Measurements from ENCODE around the gene POLR3E. TPM values are rescaled to one million over a fixed set of nuclear protein-coding genes. Genes with fewer than 3 reads are reported as not detected.

Gene POLR3E
- total RNA-seq, 1 donor from 2014 or later: 32.5 TPM

DNA sequence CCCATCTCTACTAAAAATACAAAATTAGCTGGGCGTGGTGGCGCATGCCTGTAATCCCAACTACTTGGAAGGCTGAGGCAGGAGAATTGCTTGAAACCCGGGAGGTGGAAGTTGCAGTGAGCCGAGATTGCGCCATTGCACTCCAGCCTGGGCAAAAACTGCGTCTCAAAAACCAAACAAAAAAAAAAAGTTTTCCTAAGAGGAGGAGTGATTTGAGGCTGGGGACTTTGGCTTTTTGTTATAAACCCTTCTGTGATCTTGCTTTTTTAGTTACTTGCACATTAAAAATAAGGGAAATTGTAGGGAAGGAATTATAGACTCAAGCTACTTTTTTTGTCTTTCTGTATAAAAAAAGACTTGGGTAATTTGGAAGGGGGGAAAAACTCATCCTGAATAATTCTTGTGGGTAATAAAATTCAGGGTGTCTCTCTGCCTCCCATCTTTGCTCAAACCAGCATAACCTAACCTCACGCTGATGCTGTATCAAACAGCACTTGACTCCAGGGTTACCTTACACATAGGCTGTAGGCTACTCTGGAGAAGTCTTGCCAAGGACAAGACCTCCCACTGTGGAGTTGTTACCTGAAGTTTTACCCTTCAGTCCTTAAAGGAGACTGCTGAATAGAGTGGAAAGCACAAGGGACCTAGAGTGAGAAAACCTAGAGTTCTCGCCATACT is 78.9 kb downstream of the POLR3E start:
- H3K4me1 ChIP-seq (ENCODE audit: insufficient read depth, low read length): peaks cover 9% of the 10 kb centered on the region
- Mint-ChIP-seq H3K27ac (ENCODE audit: unreplicated experiment) (no peak overlapping the region), H3K9me3 (ENCODE audit: unreplicated experiment) (no peaks in the 10 kb centered on the region), H3K36me3 (ENCODE audit: low read depth, unreplicated experiment) (peaks cover 4% of the 10 kb centered on the region), H3K27me3 (ENCODE audit: low read depth, unreplicated experiment) (no peaks in the 10 kb centered on the region), H3K4me3 (ENCODE audit: unreplicated experiment) (peak overlapping the region; percentile 92), H3K4me1 (ENCODE audit: low read depth, unreplicated experiment) (peaks cover 5% of the 10 kb centered on the region)
- no peak for FAIRE-seq
- H3K36me3 ChIP-seq (ENCODE audit: insufficient read depth, low read length): peaks cover 7% of the 10 kb centered on the region
- TF ChIP-seq, protein P1, sequence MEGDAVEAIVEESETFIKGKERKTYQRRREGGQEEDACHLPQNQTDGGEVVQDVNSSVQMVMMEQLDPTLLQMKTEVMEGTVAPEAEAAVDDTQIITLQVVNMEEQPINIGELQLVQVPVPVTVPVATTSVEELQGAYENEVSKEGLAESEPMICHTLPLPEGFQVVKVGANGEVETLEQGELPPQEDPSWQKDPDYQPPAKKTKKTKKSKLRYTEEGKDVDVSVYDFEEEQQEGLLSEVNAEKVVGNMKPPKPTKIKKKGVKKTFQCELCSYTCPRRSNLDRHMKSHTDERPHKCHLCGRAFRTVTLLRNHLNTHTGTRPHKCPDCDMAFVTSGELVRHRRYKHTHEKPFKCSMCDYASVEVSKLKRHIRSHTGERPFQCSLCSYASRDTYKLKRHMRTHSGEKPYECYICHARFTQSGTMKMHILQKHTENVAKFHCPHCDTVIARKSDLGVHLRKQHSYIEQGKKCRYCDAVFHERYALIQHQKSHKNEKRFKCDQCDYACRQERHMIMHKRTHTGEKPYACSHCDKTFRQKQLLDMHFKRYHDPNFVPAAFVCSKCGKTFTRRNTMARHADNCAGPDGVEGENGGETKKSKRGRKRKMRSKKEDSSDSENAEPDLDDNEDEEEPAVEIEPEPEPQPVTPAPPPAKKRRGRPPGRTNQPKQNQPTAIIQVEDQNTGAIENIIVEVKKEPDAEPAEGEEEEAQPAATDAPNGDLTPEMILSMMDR (IDR thresholded peaks at IDR 0.05; ENCODE audit: insufficient read depth, low read depth, low read length): no peak
- TF ChIP-seq EZH2 (IDR thresholded peaks at IDR 0.05; ENCODE audit: insufficient read depth, low read length): no peak
- no peak overlapping the region for H3K4me3 ChIP-seq (ENCODE audit: insufficient read depth, low read depth, low read length)
- no peak overlapping the region for H2AFZ ChIP-seq (ENCODE audit: low read depth, low read length)
- peaks cover 33% of the 10 kb centered on the region for H3K79me2 ChIP-seq (ENCODE audit: insufficient read depth, low read length)
- no peaks in the 10 kb centered on the region for H3K9me3 ChIP-seq (ENCODE audit: insufficient read depth, low read depth, low read length)
- no peaks in the 10 kb centered on the region for H3K27me3 ChIP-seq (ENCODE audit: insufficient read depth, low read length)
- H4K20me1 ChIP-seq (ENCODE audit: insufficient read depth, low read length): peaks cover 27% of the 10 kb centered on the region
- H3K9ac ChIP-seq (ENCODE audit: low read length): no peak overlapping the region
- H3K4me2 ChIP-seq (ENCODE audit: low read length): no peak overlapping the region
- no peak overlapping the region for H3K27ac ChIP-seq (ENCODE audit: low read depth, low read length)
- DNase-seq (ENCODE audit: low read depth): no peak

DNA sequence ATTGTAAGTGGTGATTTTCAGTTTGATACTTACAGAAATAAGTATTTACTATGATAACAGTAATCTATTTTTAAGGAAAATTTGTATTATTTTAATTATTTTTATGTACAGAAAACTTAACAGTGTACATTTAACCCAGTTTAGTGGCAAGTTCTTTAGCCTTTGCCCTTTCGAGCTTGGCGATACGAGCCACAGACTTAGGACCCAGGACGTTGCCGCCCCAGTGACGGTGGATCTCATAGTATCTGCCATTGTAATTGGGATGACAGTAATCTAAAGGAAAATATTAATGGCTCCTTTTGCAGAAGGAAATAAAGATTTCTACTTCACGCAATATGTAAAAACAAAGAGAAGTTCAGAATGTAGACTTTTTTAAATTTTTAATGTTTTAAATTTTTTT is 82.4 kb downstream of the POLR3E start:
- H3K9ac ChIP-seq (ENCODE audit: low read length): no peak overlapping the region
- no peak for DNase-seq (ENCODE audit: low read depth)
- no peaks in the 10 kb centered on the region for H3K9me3 ChIP-seq (ENCODE audit: insufficient read depth, low read depth, low read length)
- peaks cover 5% of the 10 kb centered on the region for H3K4me1 ChIP-seq (ENCODE audit: insufficient read depth, low read length)
- no peak overlapping the region for H3K4me3 ChIP-seq (ENCODE audit: insufficient read depth, low read depth, low read length)
- Mint-ChIP-seq H3K27me3 (ENCODE audit: low read depth, unreplicated experiment) (no peaks in the 10 kb centered on the region), H3K27ac (ENCODE audit: unreplicated experiment) (no peak overlapping the region), H3K4me1 (ENCODE audit: low read depth, unreplicated experiment) (no peaks in the 10 kb centered on the region), H3K36me3 (ENCODE audit: low read depth, unreplicated experiment) (no peaks in the 10 kb centered on the region), H3K4me3 (ENCODE audit: unreplicated experiment) (no peak overlapping the region), H3K9me3 (ENCODE audit: unreplicated experiment) (no peaks in the 10 kb centered on the region)
- no peaks in the 10 kb centered on the region for H3K27me3 ChIP-seq (ENCODE audit: insufficient read depth, low read length)
- H2AFZ ChIP-seq (ENCODE audit: low read depth, low read length): no peak overlapping the region
- H4K20me1 ChIP-seq (ENCODE audit: insufficient read depth, low read length): no peaks in the 10 kb centered on the region
- H3K36me3 ChIP-seq (ENCODE audit: insufficient read depth, low read length): no peaks in the 10 kb centered on the region
- no peak overlapping the region for H3K27ac ChIP-seq (ENCODE audit: low read depth, low read length)
- TF ChIP-seq, protein P1 (IDR thresholded peaks at IDR 0.05; ENCODE audit: insufficient read depth, low read depth, low read length): no peak
- TF ChIP-seq EZH2 (IDR thresholded peaks at IDR 0.05; ENCODE audit: insufficient read depth, low read length): no peak
- H3K79me2 ChIP-seq (ENCODE audit: insufficient read depth, low read length): no peaks in the 10 kb centered on the region
- no peak overlapping the region for H3K4me2 ChIP-seq (ENCODE audit: low read length)
- no peak for FAIRE-seq

DNA sequence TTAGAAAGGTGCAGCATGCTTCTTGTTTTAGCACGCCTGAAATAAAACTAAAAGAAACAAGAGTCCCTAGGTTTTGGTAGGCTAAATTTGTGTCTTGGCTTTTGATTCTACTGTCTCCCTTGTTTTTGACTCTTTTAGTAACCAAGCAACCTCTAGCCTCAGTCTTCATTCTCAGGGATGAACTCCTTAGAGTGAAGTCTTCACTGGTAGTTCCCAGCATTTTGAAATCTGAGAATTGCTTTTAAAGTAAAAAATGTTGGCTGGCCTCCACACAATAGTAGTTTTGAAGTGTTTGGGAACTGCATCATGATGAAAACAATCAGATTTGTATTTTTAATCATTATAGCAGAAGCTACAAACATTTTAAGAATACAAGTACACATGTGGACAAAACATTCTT is 83.3 kb downstream of the POLR3E start:
- TF ChIP-seq, protein P1 (IDR thresholded peaks at IDR 0.05; ENCODE audit: insufficient read depth, low read depth, low read length): no peak
- TF ChIP-seq EZH2 (IDR thresholded peaks at IDR 0.05; ENCODE audit: insufficient read depth, low read length): no peak
- Histone ChIP-seq H3K9ac (ENCODE audit: low read length) (no peak overlapping the region), H3K4me2 (ENCODE audit: low read length) (no peak overlapping the region), H3K27ac (ENCODE audit: low read depth, low read length) (no peak overlapping the region), H2AFZ (ENCODE audit: low read depth, low read length) (no peak overlapping the region), H3K4me1 (ENCODE audit: insufficient read depth, low read length) (no peaks in the 10 kb centered on the region), H3K36me3 (ENCODE audit: insufficient read depth, low read length) (no peaks in the 10 kb centered on the region), H3K9me3 (ENCODE audit: insufficient read depth, low read depth, low read length) (no peaks in the 10 kb centered on the region), H3K79me2 (ENCODE audit: insufficient read depth, low read length) (no peaks in the 10 kb centered on the region), H4K20me1 (ENCODE audit: insufficient read depth, low read length) (no peaks in the 10 kb centered on the region), H3K4me3 (ENCODE audit: insufficient read depth, low read depth, low read length) (no peak overlapping the region), H3K27me3 (ENCODE audit: insufficient read depth, low read length) (no peaks in the 10 kb centered on the region)
- FAIRE-seq: no peak
- Mint-ChIP-seq H3K4me3 (ENCODE audit: unreplicated experiment) (no peak overlapping the region), H3K27me3 (ENCODE audit: low read depth, unreplicated experiment) (no peaks in the 10 kb centered on the region), H3K4me1 (ENCODE audit: low read depth, unreplicated experiment) (no peaks in the 10 kb centered on the region), H3K36me3 (ENCODE audit: low read depth, unreplicated experiment) (no peaks in the 10 kb centered on the region), H3K9me3 (ENCODE audit: unreplicated experiment) (no peaks in the 10 kb centered on the region), H3K27ac (ENCODE audit: unreplicated experiment) (no peak overlapping the region)
- DNase-seq (ENCODE audit: low read depth): no peak

All from astrocyte (in vitro differentiated cells and primary cell).